Liver (tissue), 9 donors: ENCODE measurements around the gene GZMB. TPM values are rescaled to one million over a fixed set of nuclear protein-coding genes. Genes with fewer than 3 reads are reported as not detected.

Source experiments
- DNase-seq: peaks from one replicate; pipeline ENCODE4 v3.0.0-alpha.2; 2017; ENCODE audit warnings: low spot score
- H3K27ac ChIP-seq, 2 donors: one replicate each; pipeline ENCODE4 v1.7.0; 2013; ENCODE audit warnings: inconsistent platforms in 2 of 2, low read length in 2 of 2, control low read depth in 1 of 2, low read depth in 1 of 2, mild to moderate bottlenecking in 1 of 2
- H3K27me3 ChIP-seq, 4 donors: one replicate each; pipeline versions ENCODE4 v1.6.1 to v1.7.0; 2013; ENCODE audit warnings: low read length in 3 of 4, inconsistent platforms in 1 of 4, mild to moderate bottlenecking in 1 of 4, moderate library complexity in 1 of 4; ENCODE audit not compliant: control insufficient read depth in 4 of 4, insufficient read depth in 4 of 4
- H3K36me3 ChIP-seq, 4 donors: one replicate each; pipeline versions ENCODE4 v1.6.1 to v1.7.0; 2013; ENCODE audit warnings: low read length in 3 of 4, mild to moderate bottlenecking in 3 of 4, low read depth in 1 of 4, moderate library complexity in 1 of 4; ENCODE audit not compliant: control insufficient read depth in 4 of 4, insufficient read depth in 3 of 4
- H3K4me1 ChIP-seq, 4 donors: one replicate each; pipeline versions ENCODE4 v1.6.1 to v1.7.0; 2013; ENCODE audit warnings: low read length in 3 of 4, mild to moderate bottlenecking in 3 of 4, moderate library complexity in 1 of 4; ENCODE audit not compliant: control insufficient read depth in 4 of 4, insufficient read depth in 4 of 4
- H3K4me3 ChIP-seq, 3 donors: one replicate each; pipeline versions ENCODE4 v1.6.1 to v1.7.0; 2013; ENCODE audit warnings: low read length in 3 of 3, control low read depth in 1 of 3, low read depth in 1 of 3, mild to moderate bottlenecking in 1 of 3
- H3K9ac ChIP-seq, 2 donors: one replicate each; pipeline ENCODE4 v1.7.0; 2013; ENCODE audit warnings: low read length in 2 of 2, mild to moderate bottlenecking in 2 of 2, moderate library complexity in 2 of 2, control low read depth in 1 of 2, low read depth in 1 of 2
- H3K9me3 ChIP-seq, 4 donors: one replicate each; pipeline versions ENCODE4 v1.6.1 to v1.7.0; 2013; ENCODE audit warnings: low read length in 3 of 4; ENCODE audit not compliant: control insufficient read depth in 4 of 4
- EGR1 ChIP-seq, 2 donors: IDR thresholded peaks; 2 replicates each; pipeline ENCODE4 v1.6.1; 2016 to 2018; ENCODE audit warnings: antibody characterized with exemption in 2 of 2, low read depth in 2 of 2
- FOXA2 ChIP-seq: IDR thresholded peaks from 2 replicates; pipeline ENCODE4 v1.6.1; 2016; ENCODE audit warnings: antibody characterized with exemption
- GABPA ChIP-seq, 2 donors: IDR thresholded peaks in 1 of 2; conservative IDR thresholded peaks in 1 of 2; 2 replicates each; pipeline ENCODE4 v1.6.1; 2016; ENCODE audit warnings: antibody characterized with exemption in 2 of 2, mild to moderate bottlenecking in 1 of 2, moderate library complexity in 1 of 2
- HNF4A ChIP-seq, 2 donors: conservative IDR thresholded peaks; 2 replicates each; pipeline ENCODE4 v1.6.1; 2016; ENCODE audit warnings: antibody characterized with exemption in 2 of 2, mild to moderate bottlenecking in 2 of 2
- HNF4G ChIP-seq: IDR thresholded peaks from 2 replicates; pipeline ENCODE4 v1.6.1; 2016; ENCODE audit warnings: antibody characterized with exemption
- JUND ChIP-seq, 2 donors: IDR thresholded peaks; 2 replicates each; pipeline ENCODE4 v1.6.1; 2016; ENCODE audit warnings: antibody characterized with exemption in 2 of 2
- NR2F2 ChIP-seq: IDR thresholded peaks from 2 replicates; pipeline ENCODE4 v1.6.1; 2016; ENCODE audit warnings: antibody characterized with exemption
- RAD21 ChIP-seq, 2 donors: IDR thresholded peaks; 2 replicates each; pipeline ENCODE4 v1.6.1; 2016; ENCODE audit warnings: antibody characterized with exemption in 2 of 2, mild to moderate bottlenecking in 2 of 2
- RXRA ChIP-seq, 2 donors: IDR thresholded peaks; 2 replicates each; pipeline ENCODE4 v1.6.1; 2017 to 2018; ENCODE audit warnings: antibody characterized with exemption in 2 of 2, mild to moderate bottlenecking in 1 of 2
- TAF1 ChIP-seq: conservative IDR thresholded peaks from 2 replicates; pipeline ENCODE4 v1.6.1; 2016; ENCODE audit warnings: antibody characterized with exemption, mild to moderate bottlenecking
- YY1 ChIP-seq: IDR thresholded peaks from 2 replicates; pipeline ENCODE4 v1.6.1; 2016; ENCODE audit warnings: antibody characterized with exemption, mild to moderate bottlenecking
- WGBS: extraction: QIAGEN DNeasy Blood & Tissue Kit; methylation state at CpG from one replicate; pipeline ENCODE4 v1.1.7; 2013; 5-methylcytosine and 5-hydroxymethylcytosine counted together
- polyA plus RNA-seq, 2 donors: library from polyadenylated mRNA; stranded (reverse) in 1 of 2; unstranded in 1 of 2; fragments of 200-250 nt in 1 of 2; fragments of >200 nt in 1 of 2; fragmentation: Nextera tagmentation in 1 of 2; extraction: Ambion mirVana in 1 of 2; gene quantifications; one replicate each; pipeline versions ENCODE4 v1.2.1 to v1.2.3, GENCODE V29; 2013 to 2015
- total RNA-seq, 2 donors: library from RNA; depleted of rRNA; stranded (reverse); fragments of >200 nt; gene quantifications; one replicate each; pipeline ENCODE4 v1.2.3, GENCODE V29; 2014
- TF ChIP-seq, protein P1 (sequence below): IDR thresholded peaks from 2 replicates; pipeline ENCODE4 v1.6.1; 2016; ENCODE audit warnings: antibody characterized with exemption
- TF ChIP-seq, protein P2 (sequence below): IDR thresholded peaks from 2 replicates; pipeline ENCODE4 v1.6.1; 2016; ENCODE audit warnings: antibody characterized with exemption, mild to moderate bottlenecking
- TF ChIP-seq, protein P3 (sequence below): IDR thresholded peaks from 2 replicates; pipeline ENCODE4 v1.6.1; 2016; ENCODE audit warnings: antibody characterized with exemption
- TF ChIP-seq, protein P4 (sequence below): fragments of 150-350 bp; IDR thresholded peaks from 2 replicates; pipeline ENCODE4 v1.5.1; 2017; ENCODE audit warnings: improper control_type of control experiment, low read depth, low read length; ENCODE audit not compliant: missing input control
- TF ChIP-seq, protein P5 (sequence below): IDR thresholded peaks from 2 replicates; pipeline ENCODE4 v1.6.1; 2016; ENCODE audit warnings: antibody characterized with exemption
- donor health status: healthy.
- donor health status: healthy.
- donor health status: healthy.
- donor health status: healthy.
- donor health status: healthy.

The GZMB gene
- total and polyA plus RNA-seq, 4 donors: 0.17 to 1.9 (median 0.63) TPM

DNA sequence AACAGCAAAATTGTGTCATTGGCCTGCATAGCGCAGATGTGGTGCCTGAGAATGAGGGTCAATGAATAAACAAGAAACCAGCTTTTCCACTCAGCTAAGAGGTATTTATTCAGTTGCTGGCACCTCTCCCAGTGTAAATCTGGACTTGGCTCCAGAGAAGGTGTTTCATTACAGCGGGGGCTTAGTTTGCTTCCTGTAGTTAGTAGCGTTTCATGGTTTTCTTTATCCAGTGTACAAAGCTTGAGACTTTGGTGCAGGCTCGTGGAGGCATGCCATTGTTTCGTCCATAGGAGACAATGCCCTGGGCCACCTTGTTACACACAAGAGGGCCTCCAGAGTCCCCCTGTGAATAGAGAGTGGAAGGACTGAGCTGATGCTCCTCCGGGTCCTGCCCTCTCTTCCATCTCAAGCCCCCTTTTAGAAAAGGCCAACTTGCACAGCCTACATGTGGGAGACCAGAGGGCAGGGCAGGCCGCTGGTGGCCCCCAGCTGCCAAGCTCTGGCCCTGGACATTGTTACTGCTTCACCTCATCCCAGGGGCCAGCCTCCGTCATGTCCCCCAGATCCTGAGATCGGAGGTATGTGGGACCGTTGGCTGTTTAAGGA is 3.0 kb downstream of the GZMB start:
- H3K9ac ChIP-seq: no peak overlapping the region
- H3K4me3 ChIP-seq: no peak overlapping the region
- H3K27ac ChIP-seq: no peak overlapping the region
- H3K4me1 ChIP-seq: no peaks in the 10 kb centered on the region
- TF ChIP-seq NR2F2 (no peak), RXRA (IDR thresholded peaks at IDR 0.05) (no peak), TAF1 (no peak), HNF4A (conservative IDR thresholded peaks at IDR 0.05) (no peak), EGR1 (IDR thresholded peaks at IDR 0.05; ENCODE audit: low read depth in 2 of 2) (no peak), RAD21 (IDR thresholded peaks at IDR 0.05) (no peak), YY1 (no peak)
- TF ChIP-seq, protein P1, sequence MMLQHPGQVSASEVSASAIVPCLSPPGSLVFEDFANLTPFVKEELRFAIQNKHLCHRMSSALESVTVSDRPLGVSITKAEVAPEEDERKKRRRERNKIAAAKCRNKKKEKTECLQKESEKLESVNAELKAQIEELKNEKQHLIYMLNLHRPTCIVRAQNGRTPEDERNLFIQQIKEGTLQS: no peak
- TF ChIP-seq, protein P2, sequence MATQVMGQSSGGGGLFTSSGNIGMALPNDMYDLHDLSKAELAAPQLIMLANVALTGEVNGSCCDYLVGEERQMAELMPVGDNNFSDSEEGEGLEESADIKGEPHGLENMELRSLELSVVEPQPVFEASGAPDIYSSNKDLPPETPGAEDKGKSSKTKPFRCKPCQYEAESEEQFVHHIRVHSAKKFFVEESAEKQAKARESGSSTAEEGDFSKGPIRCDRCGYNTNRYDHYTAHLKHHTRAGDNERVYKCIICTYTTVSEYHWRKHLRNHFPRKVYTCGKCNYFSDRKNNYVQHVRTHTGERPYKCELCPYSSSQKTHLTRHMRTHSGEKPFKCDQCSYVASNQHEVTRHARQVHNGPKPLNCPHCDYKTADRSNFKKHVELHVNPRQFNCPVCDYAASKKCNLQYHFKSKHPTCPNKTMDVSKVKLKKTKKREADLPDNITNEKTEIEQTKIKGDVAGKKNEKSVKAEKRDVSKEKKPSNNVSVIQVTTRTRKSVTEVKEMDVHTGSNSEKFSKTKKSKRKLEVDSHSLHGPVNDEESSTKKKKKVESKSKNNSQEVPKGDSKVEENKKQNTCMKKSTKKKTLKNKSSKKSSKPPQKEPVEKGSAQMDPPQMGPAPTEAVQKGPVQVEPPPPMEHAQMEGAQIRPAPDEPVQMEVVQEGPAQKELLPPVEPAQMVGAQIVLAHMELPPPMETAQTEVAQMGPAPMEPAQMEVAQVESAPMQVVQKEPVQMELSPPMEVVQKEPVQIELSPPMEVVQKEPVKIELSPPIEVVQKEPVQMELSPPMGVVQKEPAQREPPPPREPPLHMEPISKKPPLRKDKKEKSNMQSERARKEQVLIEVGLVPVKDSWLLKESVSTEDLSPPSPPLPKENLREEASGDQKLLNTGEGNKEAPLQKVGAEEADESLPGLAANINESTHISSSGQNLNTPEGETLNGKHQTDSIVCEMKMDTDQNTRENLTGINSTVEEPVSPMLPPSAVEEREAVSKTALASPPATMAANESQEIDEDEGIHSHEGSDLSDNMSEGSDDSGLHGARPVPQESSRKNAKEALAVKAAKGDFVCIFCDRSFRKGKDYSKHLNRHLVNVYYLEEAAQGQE: no peak
- TF ChIP-seq, protein P3, sequence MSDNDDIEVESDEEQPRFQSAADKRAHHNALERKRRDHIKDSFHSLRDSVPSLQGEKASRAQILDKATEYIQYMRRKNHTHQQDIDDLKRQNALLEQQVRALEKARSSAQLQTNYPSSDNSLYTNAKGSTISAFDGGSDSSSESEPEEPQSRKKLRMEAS: no peak
- TF ChIP-seq, protein P4, sequence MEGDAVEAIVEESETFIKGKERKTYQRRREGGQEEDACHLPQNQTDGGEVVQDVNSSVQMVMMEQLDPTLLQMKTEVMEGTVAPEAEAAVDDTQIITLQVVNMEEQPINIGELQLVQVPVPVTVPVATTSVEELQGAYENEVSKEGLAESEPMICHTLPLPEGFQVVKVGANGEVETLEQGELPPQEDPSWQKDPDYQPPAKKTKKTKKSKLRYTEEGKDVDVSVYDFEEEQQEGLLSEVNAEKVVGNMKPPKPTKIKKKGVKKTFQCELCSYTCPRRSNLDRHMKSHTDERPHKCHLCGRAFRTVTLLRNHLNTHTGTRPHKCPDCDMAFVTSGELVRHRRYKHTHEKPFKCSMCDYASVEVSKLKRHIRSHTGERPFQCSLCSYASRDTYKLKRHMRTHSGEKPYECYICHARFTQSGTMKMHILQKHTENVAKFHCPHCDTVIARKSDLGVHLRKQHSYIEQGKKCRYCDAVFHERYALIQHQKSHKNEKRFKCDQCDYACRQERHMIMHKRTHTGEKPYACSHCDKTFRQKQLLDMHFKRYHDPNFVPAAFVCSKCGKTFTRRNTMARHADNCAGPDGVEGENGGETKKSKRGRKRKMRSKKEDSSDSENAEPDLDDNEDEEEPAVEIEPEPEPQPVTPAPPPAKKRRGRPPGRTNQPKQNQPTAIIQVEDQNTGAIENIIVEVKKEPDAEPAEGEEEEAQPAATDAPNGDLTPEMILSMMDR: no peak
- TF ChIP-seq, protein P5, sequence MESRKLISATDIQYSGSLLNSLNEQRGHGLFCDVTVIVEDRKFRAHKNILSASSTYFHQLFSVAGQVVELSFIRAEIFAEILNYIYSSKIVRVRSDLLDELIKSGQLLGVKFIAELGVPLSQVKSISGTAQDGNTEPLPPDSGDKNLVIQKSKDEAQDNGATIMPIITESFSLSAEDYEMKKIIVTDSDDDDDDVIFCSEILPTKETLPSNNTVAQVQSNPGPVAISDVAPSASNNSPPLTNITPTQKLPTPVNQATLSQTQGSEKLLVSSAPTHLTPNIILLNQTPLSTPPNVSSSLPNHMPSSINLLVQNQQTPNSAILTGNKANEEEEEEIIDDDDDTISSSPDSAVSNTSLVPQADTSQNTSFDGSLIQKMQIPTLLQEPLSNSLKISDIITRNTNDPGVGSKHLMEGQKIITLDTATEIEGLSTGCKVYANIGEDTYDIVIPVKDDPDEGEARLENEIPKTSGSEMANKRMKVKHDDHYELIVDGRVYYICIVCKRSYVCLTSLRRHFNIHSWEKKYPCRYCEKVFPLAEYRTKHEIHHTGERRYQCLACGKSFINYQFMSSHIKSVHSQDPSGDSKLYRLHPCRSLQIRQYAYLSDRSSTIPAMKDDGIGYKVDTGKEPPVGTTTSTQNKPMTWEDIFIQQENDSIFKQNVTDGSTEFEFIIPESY: no peak
- H3K27me3 ChIP-seq: no peaks in the 10 kb centered on the region
- no peaks in the 10 kb centered on the region for H3K36me3 ChIP-seq
- DNase-seq: no peak
- H3K9me3 ChIP-seq: no peaks in the 10 kb centered on the region
- WGBS: 73% methylated on average over 10 of the region's 10 CpGs

DNA sequence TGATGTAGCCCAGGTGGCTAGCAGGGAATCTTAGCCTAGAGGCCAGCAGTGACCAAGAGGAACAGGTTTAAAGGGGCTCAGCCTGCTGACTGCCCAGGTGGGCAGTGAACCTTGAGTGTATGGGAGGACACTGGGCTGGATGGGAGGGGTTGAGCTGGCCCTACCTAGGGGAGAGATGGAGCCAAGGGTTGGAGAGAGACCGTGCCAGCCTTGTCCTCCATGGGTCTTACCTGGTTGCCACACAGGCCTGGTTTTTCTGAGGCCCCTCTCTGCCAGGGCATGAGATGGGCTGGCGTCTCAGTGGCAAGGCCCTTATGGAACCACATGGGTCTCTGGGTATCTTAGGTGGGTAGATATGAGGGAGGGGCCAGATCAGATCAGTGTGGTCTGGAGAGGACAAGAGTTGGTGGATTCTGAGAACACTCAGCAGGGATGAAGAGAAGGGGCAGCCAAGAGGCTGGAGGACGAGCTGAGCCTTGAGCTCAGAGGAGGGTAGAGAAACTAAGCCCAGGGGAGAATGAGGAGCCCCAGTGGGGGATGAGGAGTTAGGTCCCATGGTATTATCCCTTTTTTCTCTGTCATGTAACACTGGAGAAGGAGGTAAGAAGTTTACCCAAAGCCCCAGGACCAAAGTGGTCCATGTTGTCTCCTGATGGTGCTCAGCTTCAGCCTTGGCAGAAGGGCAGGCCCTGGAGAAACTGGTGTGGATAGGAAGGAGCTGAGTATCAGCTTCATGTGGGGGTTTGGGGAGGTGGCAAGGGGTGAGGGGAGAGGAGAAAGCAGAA is 3.7 kb downstream of the GZMB start:
- WGBS: 81% methylated on average over 3 of the region's 3 CpGs
- Histone ChIP-seq H3K27ac (no peak overlapping the region), H3K9me3 (no peaks in the 10 kb centered on the region), H3K9ac (no peak overlapping the region), H3K36me3 (no peaks in the 10 kb centered on the region), H3K4me3 (no peak overlapping the region), H3K4me1 (no peaks in the 10 kb centered on the region), H3K27me3 (no peaks in the 10 kb centered on the region)
- no peak for DNase-seq
- TF ChIP-seq NR2F2: no peak
- no peak for TF ChIP-seq HNF4G
- TF ChIP-seq, protein P3: no peak
- no peak for TF ChIP-seq TAF1
- TF ChIP-seq, protein P5: no peak
- TF ChIP-seq YY1: no peak
- TF ChIP-seq HNF4A (conservative IDR thresholded peaks at IDR 0.05): no peak
- TF ChIP-seq EGR1 (IDR thresholded peaks at IDR 0.05; ENCODE audit: low read depth in 2 of 2): no peak
- TF ChIP-seq RAD21 (IDR thresholded peaks at IDR 0.05): no peak
- no peak for TF ChIP-seq RXRA (IDR thresholded peaks at IDR 0.05)
- no peak for TF ChIP-seq GABPA (IDR thresholded peaks at IDR 0.05 in 1 of 2, conservative IDR thresholded peaks at IDR 0.05 in 1 of 2)
- TF ChIP-seq JUND (IDR thresholded peaks at IDR 0.05): no peak
- TF ChIP-seq FOXA2: no peak
